ENCODE results near the gene CRY2. TPM values are rescaled to one million over a fixed set of nuclear protein-coding genes. Genes with fewer than 3 reads are reported as not detected.
A peak's percentile ranks its signal among the peaks of the same experiment; 100 is the strongest.

Gene CRY2
- 12.2 to 16.8 TPM (median 13.8 TPM) in 3 replicates for total RNA-seq
- long read RNA-seq, full-length matches to known transcripts: 15 of 20 reads
- long read RNA-seq, partial matches to known transcripts: 1 of 20 reads
- long read RNA-seq, other reads (novel, unspliced or antisense): 4 of 20 reads

DNA sequence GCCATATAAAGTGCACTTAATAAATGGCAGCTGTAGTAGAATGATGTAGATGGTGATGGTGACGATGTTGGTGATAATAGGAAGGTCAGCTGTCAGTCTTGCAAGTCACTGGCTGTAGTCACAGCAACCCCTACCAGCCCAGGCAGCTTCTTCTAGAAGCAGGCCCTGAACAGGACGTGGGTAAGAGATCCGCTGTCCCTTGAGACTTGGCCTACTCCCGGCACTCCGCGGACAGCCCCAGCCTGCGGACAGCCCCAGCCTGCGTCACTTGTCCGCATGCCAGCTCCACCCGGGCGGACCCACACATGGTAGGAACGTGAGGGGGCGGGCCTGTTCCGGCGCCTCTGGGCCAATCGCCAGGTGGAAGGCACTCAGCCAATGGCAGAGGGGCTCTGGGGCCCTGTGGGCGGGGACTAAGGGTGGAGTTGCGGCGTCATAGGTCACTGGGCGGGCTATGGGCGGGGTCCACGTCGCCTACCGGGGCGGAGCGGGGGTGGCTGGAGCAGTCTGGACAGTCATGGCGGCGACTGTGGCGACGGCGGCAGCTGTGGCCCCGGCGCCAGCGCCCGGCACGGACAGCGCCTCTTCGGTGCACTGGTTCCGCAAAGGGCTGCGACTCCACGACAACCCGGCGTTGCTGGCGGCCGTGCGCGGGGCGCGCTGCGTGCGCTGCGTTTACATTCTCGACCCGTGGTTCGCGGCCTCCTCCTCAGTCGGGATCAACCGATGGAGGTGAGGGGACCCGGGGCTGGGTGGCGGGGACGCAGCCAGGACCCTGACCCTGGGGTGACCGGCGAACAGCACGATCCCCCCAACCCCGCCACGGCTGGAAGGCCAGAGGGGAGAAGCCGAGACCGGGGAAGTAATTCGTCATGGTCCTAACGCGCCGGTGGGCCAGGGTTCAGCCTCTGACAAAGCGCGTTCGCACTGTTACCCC, at the start of gene CRY2:
Gene CRY2, plus strand, starts transcription at position 502 of the 937 bp plus-strand sequence. Its CDS starts 16 bp downstream, at position 518.
- Mint-ChIP-seq H3K27me3 (ENCODE audit: low read depth) (peaks cover 11% of the 10 kb centered on the region), H3K27ac (ENCODE audit: unreplicated experiment) (peak within 1 kb of the TSS; percentile 91), H3K9me3 (ENCODE audit: low read depth) (no peaks in the 10 kb centered on the region), H3K4me3 (ENCODE audit: unreplicated experiment) (peak within 1 kb of the TSS; percentile 81), H3K36me3 (ENCODE audit: low read depth) (no peaks in the 10 kb centered on the region), H3K4me1 (ENCODE audit: low read depth) (peaks cover 33% of the 10 kb centered on the region)
- no peak for TF ChIP-seq CTCF (IDR thresholded peaks at IDR 0.05)
- peak; percentile 100 for DNase-seq (ENCODE audit: low spot score)

- Mint-ChIP-seq H3K36me3 (ENCODE audit: low read depth) (no peaks in the 10 kb centered on the region), H3K9me3 (ENCODE audit: low read depth) (no peaks in the 10 kb centered on the region), H3K4me3 (ENCODE audit: unreplicated experiment) (no peak overlapping the region), H3K4me1 (ENCODE audit: low read depth) (peaks cover 16% of the 10 kb centered on the region), H3K27ac (ENCODE audit: unreplicated experiment) (no peak overlapping the region), H3K27me3 (ENCODE audit: low read depth) (peaks cover 9% of the 10 kb centered on the region)
- no peak for TF ChIP-seq CTCF (IDR thresholded peaks at IDR 0.05)
- DNase-seq (ENCODE audit: low spot score): no peak
Measured at GRCh38 chr11:45798793-45799441, 48.4 kb upstream of the CRY2 start.

DNA sequence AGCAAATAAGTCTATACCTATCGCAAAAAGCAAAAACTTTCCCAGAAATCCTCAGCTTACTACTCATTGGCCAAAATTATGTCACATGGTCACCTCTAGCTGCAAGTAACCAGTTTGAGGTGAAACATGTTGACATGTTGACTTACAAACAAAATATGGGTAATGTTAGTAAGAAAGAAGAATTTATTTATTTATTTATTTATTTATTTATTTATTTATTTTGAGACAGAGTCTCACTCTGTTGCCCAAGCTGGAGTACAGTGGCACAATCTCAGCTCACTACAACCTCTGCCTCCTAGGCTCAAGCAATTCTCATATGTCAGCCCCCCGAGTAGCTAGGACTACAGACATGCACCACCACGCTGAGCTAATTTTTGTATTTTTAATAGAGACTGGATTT, 47.7 kb upstream of the CRY2 start:
- H3K36me3 Mint-ChIP-seq (ENCODE audit: low read depth): no peaks in the 10 kb centered on the region
- no peak for TF ChIP-seq CTCF (IDR thresholded peaks at IDR 0.05)
- no peak overlapping the region for H3K4me3 Mint-ChIP-seq (ENCODE audit: unreplicated experiment)
- no peak for DNase-seq (ENCODE audit: low spot score)
- peaks cover 3% of the 10 kb centered on the region for H3K27me3 Mint-ChIP-seq (ENCODE audit: low read depth)
- H3K4me1 Mint-ChIP-seq (ENCODE audit: low read depth): peaks cover 16% of the 10 kb centered on the region
- H3K9me3 Mint-ChIP-seq (ENCODE audit: low read depth): no peaks in the 10 kb centered on the region
- no peak overlapping the region for H3K27ac Mint-ChIP-seq (ENCODE audit: unreplicated experiment)

DNA sequence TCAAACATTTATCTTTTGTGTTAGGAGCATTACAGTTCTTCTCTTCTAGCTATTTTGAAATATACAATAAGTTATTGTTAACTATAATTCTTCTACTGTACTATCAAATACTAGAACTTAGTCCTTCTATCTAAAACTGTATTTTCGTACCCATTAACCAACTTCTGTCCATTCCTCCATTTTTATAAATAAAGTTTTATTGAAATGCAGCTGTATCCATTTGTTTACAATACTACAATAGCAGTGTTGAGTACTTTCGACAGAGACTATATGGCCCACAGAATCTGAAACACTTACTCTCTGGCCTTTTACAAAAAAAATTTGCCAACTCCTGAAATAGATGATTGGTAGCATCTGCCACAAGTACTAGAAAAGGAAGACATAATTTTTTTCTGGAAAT, 47.0 kb upstream of the CRY2 start:
- Mint-ChIP-seq H3K9me3 (ENCODE audit: low read depth) (no peaks in the 10 kb centered on the region), H3K4me3 (ENCODE audit: unreplicated experiment) (no peak overlapping the region), H3K27me3 (ENCODE audit: low read depth) (no peaks in the 10 kb centered on the region), H3K4me1 (ENCODE audit: low read depth) (peaks cover 16% of the 10 kb centered on the region), H3K36me3 (ENCODE audit: low read depth) (no peaks in the 10 kb centered on the region), H3K27ac (ENCODE audit: unreplicated experiment) (no peak overlapping the region)
- no peak for TF ChIP-seq CTCF (IDR thresholded peaks at IDR 0.05)
- DNase-seq (ENCODE audit: low spot score): no peak

DNA sequence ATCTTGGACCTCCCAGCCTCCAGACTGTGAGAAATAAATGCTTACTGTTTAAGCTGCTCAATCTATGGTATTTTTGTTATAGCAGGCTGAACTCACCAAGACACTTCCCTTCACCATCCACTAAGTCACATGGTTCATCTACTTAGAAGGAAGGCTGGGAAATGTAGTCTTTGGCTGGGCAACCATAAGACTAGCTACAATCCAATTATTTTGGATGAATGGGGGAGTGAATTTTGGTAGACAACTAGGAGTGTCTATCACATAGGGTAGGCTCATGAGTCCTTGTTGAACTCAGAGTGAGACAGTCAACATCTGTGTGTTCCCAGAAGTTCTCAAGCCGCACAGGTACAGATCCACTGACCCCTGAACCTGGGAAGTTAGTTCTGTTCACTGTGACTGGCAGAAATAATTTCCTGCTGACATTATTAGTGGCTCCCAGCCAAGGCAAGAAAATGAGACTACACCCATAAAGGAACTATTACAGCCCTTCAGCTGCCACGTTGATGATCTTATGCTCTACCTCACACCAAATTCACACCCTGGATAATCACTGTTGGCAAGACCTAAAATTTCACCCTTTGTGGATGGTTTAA, 45.5 kb upstream of the CRY2 start:
- H3K36me3 Mint-ChIP-seq (ENCODE audit: low read depth): no peaks in the 10 kb centered on the region
- peaks cover 28% of the 10 kb centered on the region for H3K4me1 Mint-ChIP-seq (ENCODE audit: low read depth)
- no peaks in the 10 kb centered on the region for H3K27me3 Mint-ChIP-seq (ENCODE audit: low read depth)
- no peak for DNase-seq (ENCODE audit: low spot score)
- no peak overlapping the region for H3K4me3 Mint-ChIP-seq (ENCODE audit: unreplicated experiment)
- no peak for TF ChIP-seq CTCF (IDR thresholded peaks at IDR 0.05)
- H3K9me3 Mint-ChIP-seq (ENCODE audit: low read depth): no peaks in the 10 kb centered on the region
- no peak overlapping the region for H3K27ac Mint-ChIP-seq (ENCODE audit: unreplicated experiment)
